GM21367 (cell line): ENCODE results near the gene PGAM5.

Experiments used
- ATAC-seq: cut with Tn5 transposase; IDR thresholded peaks from one replicate; pipeline ENCODE4 v1.9.1; 2021; ENCODE audit not compliant: unreplicated experiment

PGAM5 gene

GRCh38 chr12:132710405-132711079 lies at the start of gene PGAM5:
Gene PGAM5, plus strand, starts transcription at chr12:132710842. Its CDS starts 35 bp downstream, at chr12:132710877.
- ATAC-seq, result peak; percentile 83

GRCh38 chr12:132660996-132661395 lies 49.6 kb upstream of the PGAM5 start:
- ATAC-seq, result no peak

GRCh38 chr12:132661972-132662371 lies 48.7 kb upstream of the PGAM5 start:
- no peak for ATAC-seq

- ATAC-seq, result no peak
These were observed 47.5 kb upstream of the PGAM5 start for GRCh38 chr12:132662901-132663755.

- no peak for ATAC-seq
These were observed 46.2 kb upstream of the PGAM5 start for GRCh38 chr12:132664206-132665148.

GRCh38 chr12:132665149-132665491 lies 45.5 kb upstream of the PGAM5 start:
- ATAC-seq, result no peak

- no peak for ATAC-seq
These were observed 44.8 kb upstream of the PGAM5 start for GRCh38 chr12:132665794-132666193.

- ATAC-seq, result no peak
These were observed 42.2 kb upstream of the PGAM5 start for GRCh38 chr12:132668191-132669088.

GRCh38 chr12:132669166-132669879 lies 41.3 kb upstream of the PGAM5 start:
- no peak for ATAC-seq

- ATAC-seq, result no peak
These were observed 38.5 kb upstream of the PGAM5 start for GRCh38 chr12:132672116-132672515.

- ATAC-seq, result no peak
These were observed 38.0 kb upstream of the PGAM5 start for GRCh38 chr12:132672678-132673077.

GRCh38 chr12:132673288-132674179 lies 37.1 kb upstream of the PGAM5 start:
- ATAC-seq, result no peak

GRCh38 chr12:132674561-132674960 lies 36.1 kb upstream of the PGAM5 start:
- no peak for ATAC-seq

- ATAC-seq, result no peak
These were observed 34.7 kb upstream of the PGAM5 start for GRCh38 chr12:132675757-132676432.

GRCh38 chr12:132677492-132677891 lies 33.1 kb upstream of the PGAM5 start:
- ATAC-seq, result no peak

GRCh38 chr12:132685400-132685799 lies 25.2 kb upstream of the PGAM5 start:
- ATAC-seq, result no peak

GRCh38 chr12:132686825-132687210 lies 23.8 kb upstream of the PGAM5 start:
- peak; percentile 14 for ATAC-seq
